IMR-90 (cell line): ENCODE results near the gene LRRC7. TPM values are rescaled to one million over a fixed set of nuclear protein-coding genes. Genes with fewer than 3 reads are reported as not detected.

ENCODE experiments used
- ATAC-seq: fragments of 200-7000 bp; cut with Tn5 transposase; 2 replicates; pipeline ENCODE4 v1.9.1; 2020; ENCODE audit warnings: low read depth, mild to moderate bottlenecking, moderate library complexity
- BruUV-seq: library from RNA; stranded (reverse); fragments of 400-500 nt; replicated peaks from 2 replicates; lab custom pipeline; 2021; lab: Mats Ljungman, UMichigan
- CTCF ChIA-PET: fragments of 300-600 bp; formaldehyde crosslinking; extraction: SDS; loops from one replicate; lab custom pipeline; 2021; ENCODE audit warnings: antibody characterized with exemption; lab: Yijun Ruan, JAX
- POLR2A ChIA-PET: fragments of 300-600 bp; sonication (Branson Sonifier 250); formaldehyde crosslinking; loops from one replicate; lab custom pipeline; 2022; ENCODE audit warnings: antibody characterized with exemption; ENCODE audit not compliant: unreplicated experiment; lab: Charles Lee
- DNase-seq: peaks from one replicate; pipeline ENCODE4 v3.0.0; 2013
- H2AFZ ChIP-seq: replicated peaks from 2 replicates; pipeline ENCODE3; 2013; ENCODE audit warnings: low read length, mild to moderate bottlenecking; ENCODE audit not compliant: poor library complexity
- H2AK5ac ChIP-seq: 2 replicates; pipeline ENCODE4 v1.6.1; 2013; ENCODE audit warnings: low read depth, low read length, inconsistent platforms
- H2AK9ac ChIP-seq: replicated peaks from 2 replicates; pipeline ENCODE3; 2013; ENCODE audit warnings: mild to moderate bottlenecking, low read depth, low read length, moderate library complexity; ENCODE audit not compliant: poor library complexity
- H2BK120ac ChIP-seq: 2 replicates; pipeline ENCODE4 v1.6.1; 2013; ENCODE audit warnings: low read depth, low read length, inconsistent platforms
- H2BK15ac ChIP-seq: 3 replicates; pipeline ENCODE4 v1.6.1; 2013; ENCODE audit warnings: low read depth, low read length, inconsistent platforms
- H2BK20ac ChIP-seq: 2 replicates; pipeline ENCODE4 v1.6.1; 2013; ENCODE audit warnings: low read depth, mild to moderate bottlenecking, inconsistent platforms, low read length, moderate library complexity
- H2BK5ac ChIP-seq: 2 replicates; pipeline ENCODE4 v1.6.1; 2013; ENCODE audit warnings: mild to moderate bottlenecking, low read depth, low read length, inconsistent platforms; ENCODE audit not compliant: poor library complexity, severe bottlenecking
- H3K14ac ChIP-seq: replicated peaks from 2 replicates; pipeline ENCODE4 v1.6.1; 2013; ENCODE audit warnings: low read depth, low read length, inconsistent platforms
- H3K18ac ChIP-seq: 2 replicates; pipeline ENCODE4 v1.6.1; 2013; ENCODE audit warnings: low read depth, low read length, control low read depth
- H3K23ac ChIP-seq: 2 replicates; pipeline ENCODE4 v1.6.1; 2013; ENCODE audit warnings: low read depth, low read length, inconsistent platforms
- H3K27ac ChIP-seq: 2 replicates; pipeline ENCODE4 v1.5.1; 2013; ENCODE audit warnings: mild to moderate bottlenecking, control low read depth, low read length; ENCODE audit not compliant: insufficient read depth
- H3K27me3 ChIP-seq: 2 replicates; pipeline ENCODE4 v1.6.1; 2013; ENCODE audit warnings: low read length; ENCODE audit not compliant: control insufficient read depth, insufficient read depth
- H3K36me3 ChIP-seq: 2 replicates; pipeline ENCODE4 v1.6.1; 2013; ENCODE audit warnings: low read length, mixed read lengths; ENCODE audit not compliant: control insufficient read depth, insufficient read depth
- H3K4ac ChIP-seq: 2 replicates; pipeline ENCODE4 v1.6.1; 2013; ENCODE audit warnings: low read depth, low read length, inconsistent platforms
- H3K4me1 ChIP-seq: 2 replicates; pipeline ENCODE4 v1.6.1; 2013; ENCODE audit warnings: low read length, mixed read lengths; ENCODE audit not compliant: control insufficient read depth, insufficient read depth
- H3K4me2 ChIP-seq: 2 replicates; pipeline ENCODE4 v1.6.1; 2013; ENCODE audit warnings: low read depth, mild to moderate bottlenecking, control low read depth, low read length, moderate library complexity
- H3K4me3 ChIP-seq: 2 replicates; pipeline ENCODE4 v1.5.1; 2013; ENCODE audit warnings: low read depth, mild to moderate bottlenecking, control low read depth, low read length, moderate library complexity; ENCODE audit not compliant: insufficient read depth
- H3K56ac ChIP-seq: 2 replicates; pipeline ENCODE4 v1.6.1; 2013; ENCODE audit warnings: low read length, inconsistent platforms; ENCODE audit not compliant: insufficient read depth; ENCODE audit errors: extremely low read depth
- H3K79me1 ChIP-seq, 2 experiments: 2 replicates each; pipeline ENCODE4 v1.6.1; 2013; ENCODE audit warnings: low read length in 2 of 2, inconsistent platforms in 1 of 2, low read depth in 1 of 2
- H3K9ac ChIP-seq: 2 replicates; pipeline ENCODE4 v1.6.1; 2013; ENCODE audit warnings: low read depth, low read length, control low read depth
- H3K9me1 ChIP-seq: 2 replicates; pipeline ENCODE4 v1.6.1; 2013; ENCODE audit warnings: low read length, inconsistent platforms; ENCODE audit not compliant: insufficient read depth
- H3K9me3 ChIP-seq: 2 replicates; pipeline ENCODE4 v1.6.1; 2013; ENCODE audit warnings: low read length; ENCODE audit not compliant: control insufficient read depth, insufficient read depth
- H4K20me1 ChIP-seq: 2 replicates; pipeline ENCODE4 v1.6.1; 2013; ENCODE audit warnings: low read length, inconsistent platforms; ENCODE audit not compliant: insufficient read depth
- H4K5ac ChIP-seq: 2 replicates; pipeline ENCODE4 v1.6.1; 2013; ENCODE audit warnings: mild to moderate bottlenecking, low read depth, low read length, control low read depth
- H4K8ac ChIP-seq, 2 experiments: 2 replicates each; pipeline ENCODE4 v1.6.1; 2013; ENCODE audit warnings: low read depth in 2 of 2, low read length in 2 of 2, control low read depth in 1 of 2, inconsistent platforms in 1 of 2
- H4K91ac ChIP-seq: 2 replicates; pipeline ENCODE4 v1.6.1; 2013; ENCODE audit warnings: low read depth, low read length, inconsistent platforms; ENCODE audit not compliant: insufficient read depth
- CTCF ChIP-seq: conservative IDR thresholded peaks from 2 replicates; pipeline ENCODE4 v1.5.1; 2012; ENCODE audit warnings: mild to moderate bottlenecking, low read depth, low read length, improper control_type of control experiment
- MXI1 ChIP-seq: IDR thresholded peaks from 2 replicates; pipeline ENCODE4 v1.6.1; 2012; ENCODE audit warnings: low read depth, mild to moderate bottlenecking, low read length, moderate library complexity, borderline replicate concordance
- POLR2A ChIP-seq: IDR thresholded peaks from 2 replicates; pipeline ENCODE4 v1.6.1; 2012; ENCODE audit warnings: mild to moderate bottlenecking, low read depth, low read length
- RAD21 ChIP-seq: IDR thresholded peaks from 2 replicates; pipeline ENCODE4 v1.6.1; 2012; ENCODE audit warnings: low read length, improper control_type of control experiment
- WGBS, 2 experiments: methylation state at CpG; one replicate each; pipeline versions ENCODE4 v1.1.5 to v1.1.7; 2013; ENCODE audit warnings: missing lambda C conversion rate in 2 of 2; ENCODE audit not compliant: insufficient read length in 1 of 2; ENCODE audit errors: extremely low coverage in 2 of 2; 5-methylcytosine and 5-hydroxymethylcytosine counted together
- dilution Hi-C: fragments of 300-500 bp; cut with HindIII; formaldehyde crosslinking; loops from one replicate; pipeline ENCODE4 v1.14.3; 2018; ENCODE audit warnings: low sequenced_read_pairs; ENCODE audit not compliant: unreplicated experiment
- in situ Hi-C: fragments of 300-500 bp; cut with MboI; formaldehyde crosslinking; loops from 3 replicates; pipeline ENCODE4 v1.14.3; 2019; ENCODE audit warnings: low sequenced_read_pairs, inconsistent platforms, mixed read lengths
- intact Hi-C: fragments of 100-400 bp; cut with micrococcal nuclease; formaldehyde crosslinking; loops from 2 replicates; pipeline ENCODE4 v1.10.0; 2022
- polyA plus RNA-seq, 3 experiments: library from polyadenylated mRNA; depleted of rRNA; stranded (reverse); fragments of >200 nt; gene quantifications; 2 replicates each; pipeline ENCODE4 v1.2.3, GENCODE V29; 2012; ENCODE audit warnings: low replicate concordance in 1 of 3
- total RNA-seq: library from RNA; depleted of rRNA; stranded (reverse); fragments of >200 nt; gene quantifications from 2 replicates; pipeline ENCODE4 v1.2.3, GENCODE V29; 2012

Gene LRRC7
- total and polyA plus RNA-seq, 2 of the 4 experiments (the other 2 are of a cell fraction) = under 0.01 to 0.02 TPM

DNA sequence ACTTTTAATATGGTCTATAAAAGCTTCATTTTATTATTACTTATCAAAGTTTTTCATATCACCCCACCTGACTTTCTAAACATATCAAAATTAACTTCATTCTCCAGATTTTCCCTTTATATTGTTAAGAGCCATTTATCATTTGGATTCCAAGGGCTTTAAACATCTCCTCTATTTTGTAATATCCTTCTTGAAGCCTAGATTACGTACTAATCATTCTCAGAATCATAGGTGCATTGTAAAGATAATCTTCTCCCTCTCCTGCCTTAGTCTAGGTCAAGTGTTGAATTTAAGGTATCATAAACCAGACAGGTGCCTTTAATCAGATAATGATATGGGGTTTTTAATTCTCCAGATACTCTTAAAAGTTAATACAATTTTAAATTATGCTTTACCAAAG is 509.3 kb downstream of the LRRC7 start:
- Histone ChIP-seq H3K4me2 (no peak overlapping the region), H2BK15ac (no peak overlapping the region), H2BK120ac (no peak overlapping the region), H3K9me3 (no peaks in the 10 kb centered on the region), H3K4me1 (peaks cover 2% of the 10 kb centered on the region; the same call in 1 of the 2 replicates), H3K18ac (no peak overlapping the region), H3K56ac (no peak overlapping the region), H4K20me1 (no peaks in the 10 kb centered on the region), H3K79me1 (no peaks in the 10 kb centered on the region), H3K27ac (no peak overlapping the region), H4K91ac (no peak overlapping the region), H2AK9ac (no peak overlapping the region), H3K27me3 (no peaks in the 10 kb centered on the region), H3K14ac (no peak overlapping the region), H3K9me1 (no peaks in the 10 kb centered on the region), H2BK20ac (no peak overlapping the region), H3K9ac (no peak overlapping the region), H4K8ac (no peak overlapping the region), H3K4me3 (no peak overlapping the region), H2AFZ (no peak overlapping the region), H3K23ac (no peak overlapping the region), H2BK5ac (no peak overlapping the region), H2AK5ac (no peak overlapping the region), H4K5ac (no peak overlapping the region), H3K36me3 (no peaks in the 10 kb centered on the region), H3K4ac (no peak overlapping the region)
- POLR2A ChIA-PET = no interaction called here
- dilution Hi-C loops = no loop called here
- WGBS, 2 experiments = no CpG with 5 or more reads among the region's 1 CpG
- DNase-seq = no peak
- TF ChIP-seq CTCF (no peak), POLR2A (no peak), RAD21 (no peak), MXI1 (no peak)
- no peak for ATAC-seq
- no TSS peak for BruUV-seq
- intact Hi-C loops = no loop called here
- in situ Hi-C loops = no loop called here
- CTCF ChIA-PET = no interaction called here
